A673 (cell line): ENCODE data around the gene ACVR1B. TPM values are rescaled to one million over a fixed set of nuclear protein-coding genes. Genes with fewer than 3 reads are reported as not detected.
A peak's percentile ranks its signal among the peaks of the same experiment; 100 is the strongest.

ENCODE experiments used
- BruUV-seq: library from RNA; stranded (reverse); fragments of 400-500 nt; replicated peaks from 2 replicates; lab custom pipeline; 2021; lab: Mats Ljungman, UMichigan
- CTCF ChIA-PET: fragments of 300-600 bp; sonication (Branson Sonifier 250); formaldehyde crosslinking; loops from one replicate; lab custom pipeline; 2022; ENCODE audit warnings: antibody characterized with exemption; lab: Charles Lee
- POLR2A ChIA-PET: fragments of 300-600 bp; sonication (Branson Sonifier 250); formaldehyde crosslinking; loops from one replicate; lab custom pipeline; 2022; ENCODE audit warnings: antibody characterized with exemption; ENCODE audit not compliant: low non-redundant PET; lab: Charles Lee
- DNase-seq: peaks from one replicate; pipeline ENCODE4 v3.0.0-alpha.2; 2015; ENCODE audit warnings: low spot score
- H3K27ac ChIP-seq: fragments of 200-600 bp; sonication (generic); 2 replicates; pipeline ENCODE4 v1.5.1; 2016; ENCODE audit warnings: mixed run types, low read depth, mild to moderate bottlenecking, mixed read lengths, antibody characterized with exemption, low read length; ENCODE audit not compliant: poor library complexity, severe bottlenecking
- H3K27me3 ChIP-seq: fragments of 200-600 bp; sonication (generic); replicated peaks from 2 replicates; pipeline ENCODE4 v1.6.1; 2017; ENCODE audit warnings: mixed run types, low read depth, mild to moderate bottlenecking, mixed read lengths, antibody characterized with exemption, low read length; ENCODE audit not compliant: insufficient read depth, poor library complexity
- H3K36me3 ChIP-seq: fragments of 200-600 bp; sonication (generic); 2 replicates; pipeline ENCODE4 v1.6.1; 2016; ENCODE audit warnings: mixed run types, mild to moderate bottlenecking, mixed read lengths, antibody characterized with exemption, low read length; ENCODE audit not compliant: insufficient read depth, poor library complexity, severe bottlenecking
- H3K4me1 ChIP-seq: fragments of 200-600 bp; sonication (generic); 2 replicates; pipeline ENCODE4 v1.6.1; 2017; ENCODE audit warnings: mixed run types, mild to moderate bottlenecking, mixed read lengths, antibody characterized with exemption, low read length; ENCODE audit not compliant: insufficient read depth, poor library complexity, severe bottlenecking
- H3K4me3 ChIP-seq: fragments of 200-600 bp; sonication (generic); 2 replicates; pipeline ENCODE4 v1.5.1; 2016; ENCODE audit warnings: low read depth, mixed run types, mild to moderate bottlenecking, mixed read lengths, low read length; ENCODE audit not compliant: poor library complexity, severe bottlenecking
- H3K9me3 ChIP-seq: fragments of 200-600 bp; sonication (generic); 2 replicates; pipeline ENCODE4 v1.6.1; 2016; ENCODE audit warnings: mixed run types, low read depth, mild to moderate bottlenecking, mixed read lengths, antibody characterized with exemption, low read length; ENCODE audit not compliant: poor library complexity, severe bottlenecking
- EZH2 ChIP-seq: fragments of 200-600 bp; sonication (generic); IDR thresholded peaks from 2 replicates; pipeline ENCODE4 v1.6.1; 2017; ENCODE audit warnings: borderline replicate concordance, low read depth, mild to moderate bottlenecking, mixed read lengths, antibody characterized with exemption, low read length; ENCODE audit not compliant: poor library complexity, severe bottlenecking
- intact Hi-C: fragments of 100-400 bp; cut with micrococcal nuclease; formaldehyde crosslinking; loops from one replicate; pipeline ENCODE4 v1.10.0; 2022; ENCODE audit not compliant: unreplicated experiment
- total RNA-seq: library from RNA; stranded (reverse); gene quantifications from 2 replicates; pipeline ENCODE4 v1.2.3, GENCODE V29; 2021
- TF ChIP-seq, protein P1 (sequence below): fragments of 300-800, 200-600 bp; sonication (generic); conservative IDR thresholded peaks from 2 replicates; pipeline ENCODE4 v1.5.1; 2017; ENCODE audit warnings: low read depth, mild to moderate bottlenecking, antibody characterized with exemption, low read length, moderate library complexity, mixed read lengths

The ACVR1B gene
- total RNA-seq, 1 experiment from 2014 or later, result 27.4 TPM

- ChIA-PET CTCF (interaction anchor here (0.8 to 1.7 kb wide), 3 partner anchors 10 to 15 kb away, joined by 3 to 10 read pairs (median 8); no protein-coding TSS in a partner anchor), POLR2A (interaction anchor here (0.5 to 0.6 kb wide), 2 partner anchors 269 to 927 kb away, joined by 3 to 5 read pairs; partner anchors contain the start of gene CSRNP2)
- peak; percentile 63 for DNase-seq
- TF ChIP-seq, protein P1, sequence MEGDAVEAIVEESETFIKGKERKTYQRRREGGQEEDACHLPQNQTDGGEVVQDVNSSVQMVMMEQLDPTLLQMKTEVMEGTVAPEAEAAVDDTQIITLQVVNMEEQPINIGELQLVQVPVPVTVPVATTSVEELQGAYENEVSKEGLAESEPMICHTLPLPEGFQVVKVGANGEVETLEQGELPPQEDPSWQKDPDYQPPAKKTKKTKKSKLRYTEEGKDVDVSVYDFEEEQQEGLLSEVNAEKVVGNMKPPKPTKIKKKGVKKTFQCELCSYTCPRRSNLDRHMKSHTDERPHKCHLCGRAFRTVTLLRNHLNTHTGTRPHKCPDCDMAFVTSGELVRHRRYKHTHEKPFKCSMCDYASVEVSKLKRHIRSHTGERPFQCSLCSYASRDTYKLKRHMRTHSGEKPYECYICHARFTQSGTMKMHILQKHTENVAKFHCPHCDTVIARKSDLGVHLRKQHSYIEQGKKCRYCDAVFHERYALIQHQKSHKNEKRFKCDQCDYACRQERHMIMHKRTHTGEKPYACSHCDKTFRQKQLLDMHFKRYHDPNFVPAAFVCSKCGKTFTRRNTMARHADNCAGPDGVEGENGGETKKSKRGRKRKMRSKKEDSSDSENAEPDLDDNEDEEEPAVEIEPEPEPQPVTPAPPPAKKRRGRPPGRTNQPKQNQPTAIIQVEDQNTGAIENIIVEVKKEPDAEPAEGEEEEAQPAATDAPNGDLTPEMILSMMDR, result no peak
- no peak for TF ChIP-seq EZH2
- intact Hi-C loops, result no loop called here
- Histone ChIP-seq H3K36me3 (no peaks in the 10 kb centered on the region), H3K27me3 (no peaks in the 10 kb centered on the region), H3K4me1 (peaks cover 26% of the 10 kb centered on the region), H3K27ac (peak overlapping the region; percentile 61), H3K4me3 (no peak overlapping the region), H3K9me3 (no peaks in the 10 kb centered on the region)
- BruUV-seq, result no TSS peak
Measured at GRCh38 chr12:52010152-52010622, 58.7 kb downstream of the ACVR1B start.

- POLR2A ChIA-PET, result no interaction called here
- peak; percentile 63 for DNase-seq
- intact Hi-C loops, result no loop called here
- no peaks in the 10 kb centered on the region for H3K36me3 ChIP-seq
- no peaks in the 10 kb centered on the region for H3K27me3 ChIP-seq
- CTCF ChIA-PET, result interaction anchor here (0.8 to 1.7 kb wide), 3 partner anchors 9 to 14 kb away, joined by 3 to 10 read pairs (median 8); no protein-coding TSS in a partner anchor
- no TSS peak for BruUV-seq
- peak overlapping the region; percentile 61 for H3K27ac ChIP-seq
- peaks cover 26% of the 10 kb centered on the region for H3K4me1 ChIP-seq
- TF ChIP-seq, protein P1, result no peak
- TF ChIP-seq EZH2, result no peak
- no peak overlapping the region for H3K4me3 ChIP-seq
- no peaks in the 10 kb centered on the region for H3K9me3 ChIP-seq
Measured at GRCh38 chr12:52010692-52011601, 59.4 kb downstream of the ACVR1B start.

GRCh38 chr12:52011602-52012214, 60.2 kb downstream of the ACVR1B start:
- intact Hi-C loops, result no loop called here
- Histone ChIP-seq H3K27ac (no peak overlapping the region), H3K27me3 (no peaks in the 10 kb centered on the region), H3K4me3 (no peak overlapping the region), H3K9me3 (no peaks in the 10 kb centered on the region), H3K4me1 (peaks cover 26% of the 10 kb centered on the region), H3K36me3 (no peaks in the 10 kb centered on the region)
- TF ChIP-seq, protein P1, result no peak
- no peak for TF ChIP-seq EZH2
- POLR2A ChIA-PET, result no interaction called here
- CTCF ChIA-PET, result interaction anchor here (0.7 kb wide), 1 partner anchor 12 kb away, joined by 3 read pairs; no protein-coding TSS in a partner anchor
- BruUV-seq, result no TSS peak
- DNase-seq, result no peak
